VCaP (cell line): ENCODE measurements around the gene CMIP.

Source experiments
- H3K27ac ChIP-seq: fragments of 450-650 bp; 2 replicates; pipeline ENCODE4 v1.5.1; 2017
- TF ChIP-seq, protein P1 (sequence below): fragments of 450-650 bp; conservative IDR thresholded peaks from 2 replicates; pipeline ENCODE4 v1.5.1; 2017; ENCODE audit warnings: mild to moderate bottlenecking, moderate library complexity

Gene CMIP

DNA sequence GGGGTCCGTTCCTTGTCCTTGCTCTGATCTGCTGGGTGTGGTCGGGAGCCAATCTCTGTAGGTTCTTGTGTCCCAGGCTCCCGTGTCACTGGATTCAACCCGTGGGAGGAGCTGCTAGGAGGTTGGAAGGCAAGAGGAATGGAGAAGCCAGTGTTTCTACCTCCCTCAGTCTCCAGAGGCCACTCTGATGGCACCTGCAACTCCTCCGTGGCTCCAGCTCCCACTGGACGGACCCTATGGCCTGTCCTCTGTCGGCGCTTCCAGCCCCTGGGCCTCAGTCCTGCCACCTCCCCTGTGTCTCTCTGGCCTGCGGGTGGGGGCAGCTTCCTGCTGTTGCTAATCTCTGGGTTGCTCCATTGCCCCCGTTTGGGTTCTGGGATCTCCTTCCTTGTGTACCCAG is 71.1 kb downstream of the CMIP start:
- no peak overlapping the region for H3K27ac ChIP-seq
- TF ChIP-seq, protein P1, sequence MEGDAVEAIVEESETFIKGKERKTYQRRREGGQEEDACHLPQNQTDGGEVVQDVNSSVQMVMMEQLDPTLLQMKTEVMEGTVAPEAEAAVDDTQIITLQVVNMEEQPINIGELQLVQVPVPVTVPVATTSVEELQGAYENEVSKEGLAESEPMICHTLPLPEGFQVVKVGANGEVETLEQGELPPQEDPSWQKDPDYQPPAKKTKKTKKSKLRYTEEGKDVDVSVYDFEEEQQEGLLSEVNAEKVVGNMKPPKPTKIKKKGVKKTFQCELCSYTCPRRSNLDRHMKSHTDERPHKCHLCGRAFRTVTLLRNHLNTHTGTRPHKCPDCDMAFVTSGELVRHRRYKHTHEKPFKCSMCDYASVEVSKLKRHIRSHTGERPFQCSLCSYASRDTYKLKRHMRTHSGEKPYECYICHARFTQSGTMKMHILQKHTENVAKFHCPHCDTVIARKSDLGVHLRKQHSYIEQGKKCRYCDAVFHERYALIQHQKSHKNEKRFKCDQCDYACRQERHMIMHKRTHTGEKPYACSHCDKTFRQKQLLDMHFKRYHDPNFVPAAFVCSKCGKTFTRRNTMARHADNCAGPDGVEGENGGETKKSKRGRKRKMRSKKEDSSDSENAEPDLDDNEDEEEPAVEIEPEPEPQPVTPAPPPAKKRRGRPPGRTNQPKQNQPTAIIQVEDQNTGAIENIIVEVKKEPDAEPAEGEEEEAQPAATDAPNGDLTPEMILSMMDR = no peak

DNA sequence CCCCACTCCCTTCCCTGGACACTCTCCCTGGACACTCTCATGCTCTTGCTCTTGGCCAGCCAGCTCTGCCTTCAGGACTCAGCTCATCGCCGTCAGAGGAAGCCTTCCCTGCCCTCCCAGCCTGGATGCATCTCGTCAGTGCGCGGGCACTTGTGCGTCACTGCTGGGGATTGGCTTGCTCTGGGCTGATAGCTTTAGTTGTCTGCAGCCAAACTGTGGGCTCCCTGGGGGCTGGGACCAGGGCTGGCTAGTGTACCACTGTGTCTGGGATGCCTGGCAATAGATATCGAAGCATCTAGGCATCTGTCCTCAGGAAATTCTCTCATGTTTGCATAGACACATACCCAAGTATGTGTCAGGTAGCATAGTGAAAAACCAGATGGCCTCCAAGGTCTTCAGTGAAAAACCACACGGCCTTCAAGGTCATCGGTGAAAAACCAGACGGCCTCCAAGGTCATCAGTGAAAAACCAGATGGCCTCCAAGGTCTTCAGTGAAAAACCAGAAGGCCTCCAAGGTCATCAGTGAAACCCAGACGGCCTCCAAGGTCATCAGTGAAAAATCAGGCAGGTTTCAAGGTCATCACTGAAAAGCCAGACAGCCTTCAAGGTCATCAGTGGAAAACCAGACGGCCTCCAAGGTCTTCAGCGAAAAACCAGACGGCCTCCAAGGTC is 72.0 kb downstream of the CMIP start:
- no peak overlapping the region for H3K27ac ChIP-seq
- TF ChIP-seq, protein P1 = no peak

DNA sequence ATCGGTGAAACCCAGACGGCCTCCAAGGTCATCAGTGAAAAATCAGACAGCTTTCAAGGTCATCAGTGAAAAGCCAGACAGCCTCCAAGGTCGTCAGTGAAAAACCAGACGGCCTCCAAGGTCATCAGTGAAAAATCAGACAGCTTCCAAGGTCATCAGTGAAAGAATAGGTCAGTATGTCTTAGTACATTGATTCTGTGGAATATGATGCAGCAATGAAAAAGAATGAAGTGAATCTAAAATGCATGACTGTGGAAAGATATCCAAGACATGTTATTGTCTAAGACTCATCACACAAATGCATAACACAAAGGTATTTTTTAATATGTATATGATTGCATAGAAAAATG is 72.5 kb downstream of the CMIP start:
- no peak overlapping the region for H3K27ac ChIP-seq
- TF ChIP-seq, protein P1 = no peak

DNA sequence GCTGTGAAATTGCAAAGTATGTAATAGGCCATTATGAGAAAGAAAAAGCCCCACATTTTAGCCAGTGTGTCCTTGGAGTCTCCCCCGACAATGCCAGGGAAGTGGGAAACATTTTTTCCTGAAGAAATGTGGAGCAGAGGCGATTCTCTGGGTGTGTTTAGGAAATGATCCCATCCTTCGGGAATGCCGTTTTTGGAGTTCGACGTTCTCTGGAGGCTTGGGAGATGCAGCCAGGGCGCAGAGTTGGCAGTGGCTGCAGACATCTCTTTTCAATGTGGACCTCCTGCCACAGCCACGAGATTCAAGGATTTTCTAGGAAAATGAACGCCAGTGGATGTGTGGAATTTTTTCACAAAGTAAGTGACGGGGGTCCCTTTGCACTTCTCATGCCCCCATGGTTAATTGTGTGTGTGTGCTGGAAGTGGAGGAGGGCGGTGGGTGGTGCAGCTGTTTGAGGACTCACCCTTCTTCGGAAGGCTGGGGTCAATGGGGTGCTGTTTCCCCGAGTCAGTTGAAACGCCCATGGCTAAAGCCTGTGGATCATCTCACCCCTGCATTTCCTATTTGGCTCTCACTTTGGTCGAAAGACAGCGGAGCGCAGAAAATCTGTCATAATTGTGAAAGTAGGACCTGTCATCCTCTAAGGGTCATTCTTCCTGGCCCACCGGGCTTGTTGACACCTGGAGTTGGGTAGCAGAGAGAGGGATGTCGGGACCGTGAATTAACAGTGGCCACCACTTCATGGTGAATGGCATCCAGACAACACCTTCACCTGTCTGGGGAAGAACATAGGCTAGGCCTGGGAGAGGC is 73.2 kb downstream of the CMIP start:
- no peak overlapping the region for H3K27ac ChIP-seq
- TF ChIP-seq, protein P1 = no peak

DNA sequence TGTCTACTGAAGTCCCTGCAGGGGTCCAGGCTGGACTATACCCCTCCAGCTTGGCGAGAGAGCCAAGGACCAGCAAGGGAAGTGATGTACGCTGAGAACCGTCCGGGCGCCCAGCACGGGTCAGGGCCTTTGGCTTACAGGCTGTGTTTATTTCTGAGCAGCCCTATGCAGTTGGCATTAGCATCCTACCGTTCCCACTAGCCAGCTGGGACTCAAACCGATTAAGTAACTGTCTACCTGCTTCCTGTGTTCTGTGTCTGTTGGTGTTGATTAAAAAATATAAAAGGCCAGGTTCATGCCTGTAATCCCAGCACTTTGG is 73.8 kb downstream of the CMIP start:
- TF ChIP-seq, protein P1 = no peak
- no peak overlapping the region for H3K27ac ChIP-seq

DNA sequence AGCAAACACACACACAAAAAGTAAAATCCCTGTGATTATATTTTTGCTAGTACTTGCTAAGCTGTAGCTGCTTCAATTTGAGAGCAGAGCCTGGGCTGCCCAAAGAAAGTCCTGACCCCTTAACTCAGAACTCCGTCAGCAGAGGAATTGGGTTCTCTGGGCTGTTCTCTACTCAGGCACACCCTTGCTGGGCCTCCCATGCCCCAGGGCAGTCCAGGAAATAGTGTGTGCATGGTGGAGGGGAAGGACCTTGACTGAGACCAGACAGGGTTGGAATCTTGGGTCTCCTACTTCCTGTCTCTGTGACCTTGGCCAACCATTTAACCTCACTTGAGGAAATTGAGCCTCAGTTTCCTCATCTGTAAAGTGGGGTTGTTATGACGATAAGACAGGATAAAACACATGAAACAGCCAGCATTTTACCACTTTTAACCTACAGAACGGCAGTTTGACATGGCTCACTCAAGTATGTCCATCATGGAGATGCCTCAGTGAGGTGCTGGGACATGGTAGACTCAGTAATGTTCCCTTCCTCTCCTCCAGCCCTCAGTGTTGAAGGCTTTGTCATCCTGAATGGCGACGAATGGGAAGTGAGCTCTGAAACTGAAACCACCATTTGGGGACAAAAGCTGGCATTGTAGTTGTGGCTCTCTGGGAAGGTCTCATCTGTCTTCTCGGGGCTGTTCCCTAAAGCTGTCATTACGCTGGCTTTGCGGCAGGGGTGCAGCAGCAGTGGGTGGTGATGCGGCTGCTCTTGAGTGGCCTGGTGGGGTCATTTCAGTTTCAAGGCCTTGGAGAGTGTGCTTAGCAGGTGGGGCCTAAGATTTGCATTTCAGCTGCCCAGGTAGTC is 74.9 kb downstream of the CMIP start:
- TF ChIP-seq, protein P1 = no peak
- H3K27ac ChIP-seq = no peak overlapping the region

DNA sequence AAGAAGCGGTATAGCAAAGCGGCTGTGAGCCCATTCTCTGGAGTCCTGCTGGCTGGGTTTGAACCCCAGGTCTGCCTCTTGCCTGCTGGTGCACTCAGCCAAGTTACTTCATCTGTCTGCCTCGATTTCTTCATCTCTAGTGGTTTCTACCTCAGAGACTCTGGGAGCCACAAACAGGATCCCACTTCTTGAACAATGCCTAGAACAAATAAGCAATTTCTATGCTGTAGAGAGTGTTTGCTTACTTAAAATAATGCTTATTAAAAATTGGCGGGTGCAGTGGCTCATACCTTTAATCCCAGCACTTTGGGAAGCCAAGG is 75.5 kb downstream of the CMIP start:
- no peak overlapping the region for H3K27ac ChIP-seq
- TF ChIP-seq, protein P1 = no peak
